ENCODE data around the gene PIEZO2. TPM values are rescaled to one million over a fixed set of nuclear protein-coding genes. Genes with fewer than 3 reads are reported as not detected.

Gene PIEZO2
- total RNA-seq, 1 experiment from 2014 or later, result 10.7 TPM

DNA sequence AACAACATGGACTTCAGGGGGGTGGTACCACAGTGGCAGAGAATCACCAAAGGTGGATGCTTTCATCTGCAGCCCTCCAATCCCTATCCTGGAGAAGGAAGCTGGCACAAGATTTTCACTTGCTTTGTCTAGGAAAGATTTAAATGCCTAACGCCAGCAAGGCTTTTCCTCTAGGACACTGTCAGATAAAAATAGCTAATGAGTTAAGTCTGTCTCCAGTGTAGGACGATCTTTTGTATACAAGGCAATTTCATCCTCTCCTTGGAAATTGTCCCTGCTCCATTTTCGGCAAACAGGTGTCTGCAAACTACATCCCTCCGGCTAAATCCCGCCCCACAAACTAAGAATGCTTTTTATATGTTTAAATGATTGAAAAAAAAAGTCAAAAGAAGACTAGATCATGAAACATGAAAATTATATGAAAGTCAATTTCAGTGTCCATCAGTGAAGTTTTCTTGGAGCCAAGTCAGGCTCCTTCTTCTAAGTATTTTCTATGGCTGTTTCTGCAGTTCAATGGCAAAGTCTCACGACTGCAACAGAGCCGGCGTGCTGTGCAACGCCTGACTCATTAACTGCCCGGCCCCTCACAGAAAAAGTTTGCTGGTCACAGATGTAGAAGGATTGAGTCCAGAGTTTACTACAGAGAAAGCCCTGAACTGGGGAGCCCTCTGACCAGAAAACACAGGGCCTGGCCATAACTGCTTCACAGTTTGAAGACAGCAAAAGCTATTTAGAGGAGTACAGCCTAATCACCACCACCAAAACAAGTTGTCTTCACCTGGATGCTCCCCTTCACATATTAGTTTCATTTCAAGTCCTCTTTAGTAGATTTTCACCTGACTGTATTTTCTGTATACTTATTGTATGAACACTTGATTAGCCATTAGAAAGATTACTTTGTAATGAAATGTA is 52.3 kb downstream of the PIEZO2 start:
- Mint-ChIP-seq H3K9me3 (peaks cover 3% of the 10 kb centered on the region; the same call in 1 of the 2 replicates), H3K4me1 (peaks cover 24% of the 10 kb centered on the region), H3K27me3 (ENCODE audit: low read depth) (no peaks in the 10 kb centered on the region), H3K4me3 (no peak overlapping the region), H3K27ac (no peak overlapping the region), H3K36me3 (no peaks in the 10 kb centered on the region)
- ATAC-seq (no peak), DNase-seq (ENCODE audit: low spot score) (no peak)
- ChIA-PET CTCF (no interaction called here), POLR2A (no interaction called here)
- TF ChIP-seq JUN (CRISPR knock-in tag; IDR thresholded peaks at IDR 0.05), result no peak
- TF ChIP-seq, protein P1, sequence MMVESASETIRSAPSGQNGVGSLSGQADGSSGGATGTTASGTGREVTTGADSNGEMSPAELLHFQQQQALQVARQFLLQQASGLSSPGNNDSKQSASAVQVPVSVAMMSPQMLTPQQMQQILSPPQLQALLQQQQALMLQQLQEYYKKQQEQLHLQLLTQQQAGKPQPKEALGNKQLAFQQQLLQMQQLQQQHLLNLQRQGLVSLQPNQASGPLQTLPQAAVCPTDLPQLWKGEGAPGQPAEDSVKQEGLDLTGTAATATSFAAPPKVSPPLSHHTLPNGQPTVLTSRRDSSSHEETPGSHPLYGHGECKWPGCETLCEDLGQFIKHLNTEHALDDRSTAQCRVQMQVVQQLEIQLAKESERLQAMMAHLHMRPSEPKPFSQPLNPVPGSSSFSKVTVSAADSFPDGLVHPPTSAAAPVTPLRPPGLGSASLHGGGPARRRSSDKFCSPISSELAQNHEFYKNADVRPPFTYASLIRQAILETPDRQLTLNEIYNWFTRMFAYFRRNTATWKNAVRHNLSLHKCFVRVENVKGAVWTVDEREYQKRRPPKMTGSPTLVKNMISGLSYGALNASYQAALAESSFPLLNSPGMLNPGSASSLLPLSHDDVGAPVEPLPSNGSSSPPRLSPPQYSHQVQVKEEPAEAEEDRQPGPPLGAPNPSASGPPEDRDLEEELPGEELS (CRISPR knock-in tag; IDR thresholded peaks at IDR 0.05), result no peak
- TF ChIP-seq TCF7 (CRISPR knock-in tag; IDR thresholded peaks at IDR 0.05; ENCODE audit: low read depth), result no peak
- TF ChIP-seq, protein P2, sequence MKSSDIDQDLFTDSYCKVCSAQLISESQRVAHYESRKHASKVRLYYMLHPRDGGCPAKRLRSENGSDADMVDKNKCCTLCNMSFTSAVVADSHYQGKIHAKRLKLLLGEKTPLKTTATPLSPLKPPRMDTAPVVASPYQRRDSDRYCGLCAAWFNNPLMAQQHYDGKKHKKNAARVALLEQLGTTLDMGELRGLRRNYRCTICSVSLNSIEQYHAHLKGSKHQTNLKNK (CRISPR knock-in tag; IDR thresholded peaks at IDR 0.05), result no peak
- TF ChIP-seq, protein P3, sequence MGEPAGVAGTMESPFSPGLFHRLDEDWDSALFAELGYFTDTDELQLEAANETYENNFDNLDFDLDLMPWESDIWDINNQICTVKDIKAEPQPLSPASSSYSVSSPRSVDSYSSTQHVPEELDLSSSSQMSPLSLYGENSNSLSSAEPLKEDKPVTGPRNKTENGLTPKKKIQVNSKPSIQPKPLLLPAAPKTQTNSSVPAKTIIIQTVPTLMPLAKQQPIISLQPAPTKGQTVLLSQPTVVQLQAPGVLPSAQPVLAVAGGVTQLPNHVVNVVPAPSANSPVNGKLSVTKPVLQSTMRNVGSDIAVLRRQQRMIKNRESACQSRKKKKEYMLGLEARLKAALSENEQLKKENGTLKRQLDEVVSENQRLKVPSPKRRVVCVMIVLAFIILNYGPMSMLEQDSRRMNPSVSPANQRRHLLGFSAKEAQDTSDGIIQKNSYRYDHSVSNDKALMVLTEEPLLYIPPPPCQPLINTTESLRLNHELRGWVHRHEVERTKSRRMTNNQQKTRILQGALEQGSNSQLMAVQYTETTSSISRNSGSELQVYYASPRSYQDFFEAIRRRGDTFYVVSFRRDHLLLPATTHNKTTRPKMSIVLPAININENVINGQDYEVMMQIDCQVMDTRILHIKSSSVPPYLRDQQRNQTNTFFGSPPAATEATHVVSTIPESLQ (CRISPR knock-in tag; IDR thresholded peaks at IDR 0.05), result no peak
- TF ChIP-seq, protein P4, sequence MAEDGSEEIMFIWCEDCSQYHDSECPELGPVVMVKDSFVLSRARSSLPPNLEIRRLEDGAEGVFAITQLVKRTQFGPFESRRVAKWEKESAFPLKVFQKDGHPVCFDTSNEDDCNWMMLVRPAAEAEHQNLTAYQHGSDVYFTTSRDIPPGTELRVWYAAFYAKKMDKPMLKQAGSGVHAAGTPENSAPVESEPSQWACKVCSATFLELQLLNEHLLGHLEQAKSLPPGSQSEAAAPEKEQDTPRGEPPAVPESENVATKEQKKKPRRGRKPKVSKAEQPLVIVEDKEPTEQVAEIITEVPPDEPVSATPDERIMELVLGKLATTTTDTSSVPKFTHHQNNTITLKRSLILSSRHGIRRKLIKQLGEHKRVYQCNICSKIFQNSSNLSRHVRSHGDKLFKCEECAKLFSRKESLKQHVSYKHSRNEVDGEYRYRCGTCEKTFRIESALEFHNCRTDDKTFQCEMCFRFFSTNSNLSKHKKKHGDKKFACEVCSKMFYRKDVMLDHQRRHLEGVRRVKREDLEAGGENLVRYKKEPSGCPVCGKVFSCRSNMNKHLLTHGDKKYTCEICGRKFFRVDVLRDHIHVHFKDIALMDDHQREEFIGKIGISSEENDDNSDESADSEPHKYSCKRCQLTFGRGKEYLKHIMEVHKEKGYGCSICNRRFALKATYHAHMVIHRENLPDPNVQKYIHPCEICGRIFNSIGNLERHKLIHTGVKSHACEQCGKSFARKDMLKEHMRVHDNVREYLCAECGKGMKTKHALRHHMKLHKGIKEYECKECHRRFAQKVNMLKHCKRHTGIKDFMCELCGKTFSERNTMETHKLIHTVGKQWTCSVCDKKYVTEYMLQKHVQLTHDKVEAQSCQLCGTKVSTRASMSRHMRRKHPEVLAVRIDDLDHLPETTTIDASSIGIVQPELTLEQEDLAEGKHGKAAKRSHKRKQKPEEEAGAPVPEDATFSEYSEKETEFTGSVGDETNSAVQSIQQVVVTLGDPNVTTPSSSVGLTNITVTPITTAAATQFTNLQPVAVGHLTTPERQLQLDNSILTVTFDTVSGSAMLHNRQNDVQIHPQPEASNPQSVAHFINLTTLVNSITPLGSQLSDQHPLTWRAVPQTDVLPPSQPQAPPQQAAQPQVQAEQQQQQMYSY (CRISPR knock-in tag; IDR thresholded peaks at IDR 0.05), result no peak
- TF ChIP-seq, protein P5, sequence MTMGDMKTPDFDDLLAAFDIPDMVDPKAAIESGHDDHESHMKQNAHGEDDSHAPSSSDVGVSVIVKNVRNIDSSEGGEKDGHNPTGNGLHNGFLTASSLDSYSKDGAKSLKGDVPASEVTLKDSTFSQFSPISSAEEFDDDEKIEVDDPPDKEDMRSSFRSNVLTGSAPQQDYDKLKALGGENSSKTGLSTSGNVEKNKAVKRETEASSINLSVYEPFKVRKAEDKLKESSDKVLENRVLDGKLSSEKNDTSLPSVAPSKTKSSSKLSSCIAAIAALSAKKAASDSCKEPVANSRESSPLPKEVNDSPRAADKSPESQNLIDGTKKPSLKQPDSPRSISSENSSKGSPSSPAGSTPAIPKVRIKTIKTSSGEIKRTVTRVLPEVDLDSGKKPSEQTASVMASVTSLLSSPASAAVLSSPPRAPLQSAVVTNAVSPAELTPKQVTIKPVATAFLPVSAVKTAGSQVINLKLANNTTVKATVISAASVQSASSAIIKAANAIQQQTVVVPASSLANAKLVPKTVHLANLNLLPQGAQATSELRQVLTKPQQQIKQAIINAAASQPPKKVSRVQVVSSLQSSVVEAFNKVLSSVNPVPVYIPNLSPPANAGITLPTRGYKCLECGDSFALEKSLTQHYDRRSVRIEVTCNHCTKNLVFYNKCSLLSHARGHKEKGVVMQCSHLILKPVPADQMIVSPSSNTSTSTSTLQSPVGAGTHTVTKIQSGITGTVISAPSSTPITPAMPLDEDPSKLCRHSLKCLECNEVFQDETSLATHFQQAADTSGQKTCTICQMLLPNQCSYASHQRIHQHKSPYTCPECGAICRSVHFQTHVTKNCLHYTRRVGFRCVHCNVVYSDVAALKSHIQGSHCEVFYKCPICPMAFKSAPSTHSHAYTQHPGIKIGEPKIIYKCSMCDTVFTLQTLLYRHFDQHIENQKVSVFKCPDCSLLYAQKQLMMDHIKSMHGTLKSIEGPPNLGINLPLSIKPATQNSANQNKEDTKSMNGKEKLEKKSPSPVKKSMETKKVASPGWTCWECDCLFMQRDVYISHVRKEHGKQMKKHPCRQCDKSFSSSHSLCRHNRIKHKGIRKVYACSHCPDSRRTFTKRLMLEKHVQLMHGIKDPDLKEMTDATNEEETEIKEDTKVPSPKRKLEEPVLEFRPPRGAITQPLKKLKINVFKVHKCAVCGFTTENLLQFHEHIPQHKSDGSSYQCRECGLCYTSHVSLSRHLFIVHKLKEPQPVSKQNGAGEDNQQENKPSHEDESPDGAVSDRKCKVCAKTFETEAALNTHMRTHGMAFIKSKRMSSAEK (CRISPR knock-in tag; IDR thresholded peaks at IDR 0.05; ENCODE audit: borderline replicate concordance), result no peak
- TF ChIP-seq, protein P6, sequence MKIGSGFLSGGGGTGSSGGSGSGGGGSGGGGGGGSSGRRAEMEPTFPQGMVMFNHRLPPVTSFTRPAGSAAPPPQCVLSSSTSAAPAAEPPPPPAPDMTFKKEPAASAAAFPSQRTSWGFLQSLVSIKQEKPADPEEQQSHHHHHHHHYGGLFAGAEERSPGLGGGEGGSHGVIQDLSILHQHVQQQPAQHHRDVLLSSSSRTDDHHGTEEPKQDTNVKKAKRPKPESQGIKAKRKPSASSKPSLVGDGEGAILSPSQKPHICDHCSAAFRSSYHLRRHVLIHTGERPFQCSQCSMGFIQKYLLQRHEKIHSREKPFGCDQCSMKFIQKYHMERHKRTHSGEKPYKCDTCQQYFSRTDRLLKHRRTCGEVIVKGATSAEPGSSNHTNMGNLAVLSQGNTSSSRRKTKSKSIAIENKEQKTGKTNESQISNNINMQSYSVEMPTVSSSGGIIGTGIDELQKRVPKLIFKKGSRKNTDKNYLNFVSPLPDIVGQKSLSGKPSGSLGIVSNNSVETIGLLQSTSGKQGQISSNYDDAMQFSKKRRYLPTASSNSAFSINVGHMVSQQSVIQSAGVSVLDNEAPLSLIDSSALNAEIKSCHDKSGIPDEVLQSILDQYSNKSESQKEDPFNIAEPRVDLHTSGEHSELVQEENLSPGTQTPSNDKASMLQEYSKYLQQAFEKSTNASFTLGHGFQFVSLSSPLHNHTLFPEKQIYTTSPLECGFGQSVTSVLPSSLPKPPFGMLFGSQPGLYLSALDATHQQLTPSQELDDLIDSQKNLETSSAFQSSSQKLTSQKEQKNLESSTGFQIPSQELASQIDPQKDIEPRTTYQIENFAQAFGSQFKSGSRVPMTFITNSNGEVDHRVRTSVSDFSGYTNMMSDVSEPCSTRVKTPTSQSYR (CRISPR knock-in tag; IDR thresholded peaks at IDR 0.05), result no peak
- TF ChIP-seq FOXP1 (CRISPR knock-in tag; IDR thresholded peaks at IDR 0.05; ENCODE audit: borderline replicate concordance), result no peak
- TF ChIP-seq, protein P7, sequence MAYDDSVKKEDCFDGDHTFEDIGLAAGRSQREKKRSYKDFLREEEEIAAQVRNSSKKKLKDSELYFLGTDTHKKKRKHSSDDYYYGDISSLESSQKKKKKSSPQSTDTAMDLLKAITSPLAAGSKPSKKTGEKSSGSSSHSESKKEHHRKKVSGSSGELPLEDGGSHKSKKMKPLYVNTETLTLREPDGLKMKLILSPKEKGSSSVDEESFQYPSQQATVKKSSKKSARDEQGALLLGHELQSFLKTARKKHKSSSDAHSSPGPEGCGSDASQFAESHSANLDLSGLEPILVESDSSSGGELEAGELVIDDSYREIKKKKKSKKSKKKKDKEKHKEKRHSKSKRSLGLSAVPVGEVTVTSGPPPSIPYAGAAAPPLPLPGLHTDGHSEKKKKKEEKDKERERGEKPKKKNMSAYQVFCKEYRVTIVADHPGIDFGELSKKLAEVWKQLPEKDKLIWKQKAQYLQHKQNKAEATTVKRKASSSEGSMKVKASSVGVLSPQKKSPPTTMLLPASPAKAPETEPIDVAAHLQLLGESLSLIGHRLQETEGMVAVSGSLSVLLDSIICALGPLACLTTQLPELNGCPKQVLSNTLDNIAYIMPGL (CRISPR knock-in tag; IDR thresholded peaks at IDR 0.05), result no peak
- TF ChIP-seq, protein P8, sequence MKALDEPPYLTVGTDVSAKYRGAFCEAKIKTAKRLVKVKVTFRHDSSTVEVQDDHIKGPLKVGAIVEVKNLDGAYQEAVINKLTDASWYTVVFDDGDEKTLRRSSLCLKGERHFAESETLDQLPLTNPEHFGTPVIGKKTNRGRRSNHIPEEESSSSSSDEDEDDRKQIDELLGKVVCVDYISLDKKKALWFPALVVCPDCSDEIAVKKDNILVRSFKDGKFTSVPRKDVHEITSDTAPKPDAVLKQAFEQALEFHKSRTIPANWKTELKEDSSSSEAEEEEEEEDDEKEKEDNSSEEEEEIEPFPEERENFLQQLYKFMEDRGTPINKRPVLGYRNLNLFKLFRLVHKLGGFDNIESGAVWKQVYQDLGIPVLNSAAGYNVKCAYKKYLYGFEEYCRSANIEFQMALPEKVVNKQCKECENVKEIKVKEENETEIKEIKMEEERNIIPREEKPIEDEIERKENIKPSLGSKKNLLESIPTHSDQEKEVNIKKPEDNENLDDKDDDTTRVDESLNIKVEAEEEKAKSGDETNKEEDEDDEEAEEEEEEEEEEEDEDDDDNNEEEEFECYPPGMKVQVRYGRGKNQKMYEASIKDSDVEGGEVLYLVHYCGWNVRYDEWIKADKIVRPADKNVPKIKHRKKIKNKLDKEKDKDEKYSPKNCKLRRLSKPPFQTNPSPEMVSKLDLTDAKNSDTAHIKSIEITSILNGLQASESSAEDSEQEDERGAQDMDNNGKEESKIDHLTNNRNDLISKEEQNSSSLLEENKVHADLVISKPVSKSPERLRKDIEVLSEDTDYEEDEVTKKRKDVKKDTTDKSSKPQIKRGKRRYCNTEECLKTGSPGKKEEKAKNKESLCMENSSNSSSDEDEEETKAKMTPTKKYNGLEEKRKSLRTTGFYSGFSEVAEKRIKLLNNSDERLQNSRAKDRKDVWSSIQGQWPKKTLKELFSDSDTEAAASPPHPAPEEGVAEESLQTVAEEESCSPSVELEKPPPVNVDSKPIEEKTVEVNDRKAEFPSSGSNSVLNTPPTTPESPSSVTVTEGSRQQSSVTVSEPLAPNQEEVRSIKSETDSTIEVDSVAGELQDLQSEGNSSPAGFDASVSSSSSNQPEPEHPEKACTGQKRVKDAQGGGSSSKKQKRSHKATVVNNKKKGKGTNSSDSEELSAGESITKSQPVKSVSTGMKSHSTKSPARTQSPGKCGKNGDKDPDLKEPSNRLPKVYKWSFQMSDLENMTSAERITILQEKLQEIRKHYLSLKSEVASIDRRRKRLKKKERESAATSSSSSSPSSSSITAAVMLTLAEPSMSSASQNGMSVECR (CRISPR knock-in tag; IDR thresholded peaks at IDR 0.05; ENCODE audit: borderline replicate concordance), result no peak
- no peak for TF ChIP-seq NFATC4 (CRISPR knock-in tag; IDR thresholded peaks at IDR 0.05)
- TF ChIP-seq ZNF396 (CRISPR knock-in tag; IDR thresholded peaks at IDR 0.05; ENCODE audit: borderline replicate concordance), result no peak
